GM19468 (cell line): ENCODE data around the gene KRT81.
"Not testable (repeated sequence)": the region's sequence is repeated elsewhere in the genome, so short reads cannot be mapped to it uniquely, and the experiment has no call there.

ENCODE experiments used
- ATAC-seq: cut with Tn5 transposase; IDR thresholded peaks from one replicate; pipeline ENCODE4 v1.9.1; 2021; ENCODE audit warnings: mild to moderate bottlenecking, moderate library complexity, moderate number of reproducible peaks; ENCODE audit not compliant: unreplicated experiment; ENCODE audit errors: extremely low read depth

Gene KRT81

GRCh38 chr12:52318241-52318990, 27.1 kb upstream of the KRT81 start:
- ATAC-seq, result no peak

- no peak for ATAC-seq
These were observed 26.2 kb upstream of the KRT81 start for GRCh38 chr12:52317468-52318052.

GRCh38 chr12:52316701-52317100, 25.4 kb upstream of the KRT81 start:
- ATAC-seq, result no peak

- no peak for ATAC-seq
These were observed 25.0 kb upstream of the KRT81 start for GRCh38 chr12:52316290-52316689.

GRCh38 chr12:52315721-52316120, 24.4 kb upstream of the KRT81 start:
- ATAC-seq, result not testable (repeated sequence)

GRCh38 chr12:52314511-52314910, 23.2 kb upstream of the KRT81 start:
- no peak for ATAC-seq

- no peak for ATAC-seq
These were observed 22.6 kb upstream of the KRT81 start for GRCh38 chr12:52313926-52314325.

- ATAC-seq, result no peak
These were observed 22.1 kb upstream of the KRT81 start for GRCh38 chr12:52313461-52313860.

- ATAC-seq, result no peak
These were observed 20.8 kb upstream of the KRT81 start for GRCh38 chr12:52312086-52312485.

GRCh38 chr12:52311285-52311648, 19.9 kb upstream of the KRT81 start:
- no peak for ATAC-seq

GRCh38 chr12:52310622-52311284, 19.4 kb upstream of the KRT81 start:
- ATAC-seq, result no peak

- no peak for ATAC-seq
These were observed 17.6 kb upstream of the KRT81 start for GRCh38 chr12:52308806-52309425.

GRCh38 chr12:52307836-52308805, 16.8 kb upstream of the KRT81 start:
- no peak for ATAC-seq

- ATAC-seq, result no peak
These were observed 15.4 kb upstream of the KRT81 start for GRCh38 chr12:52306731-52307130.

- no peak for ATAC-seq
These were observed 14.8 kb upstream of the KRT81 start for GRCh38 chr12:52305921-52306705.

GRCh38 chr12:52304941-52305411, 13.6 kb upstream of the KRT81 start:
- ATAC-seq, result peak; percentile 51

GRCh38 chr12:52302242-52302914, 11.0 kb upstream of the KRT81 start:
- ATAC-seq, result not testable (repeated sequence)

- not testable (repeated sequence) for ATAC-seq
These were observed 10.4 kb upstream of the KRT81 start for GRCh38 chr12:52301721-52302120.
